ENCODE measurements around the gene SNX18. TPM values are rescaled to one million over a fixed set of nuclear protein-coding genes. Genes with fewer than 3 reads are reported as not detected.

Gene SNX18
- polyA plus RNA-seq, 1 donor (not counting 4 experiments of a cell fraction or from before 2014, with no cell fraction given): 7.4 TPM

DNA sequence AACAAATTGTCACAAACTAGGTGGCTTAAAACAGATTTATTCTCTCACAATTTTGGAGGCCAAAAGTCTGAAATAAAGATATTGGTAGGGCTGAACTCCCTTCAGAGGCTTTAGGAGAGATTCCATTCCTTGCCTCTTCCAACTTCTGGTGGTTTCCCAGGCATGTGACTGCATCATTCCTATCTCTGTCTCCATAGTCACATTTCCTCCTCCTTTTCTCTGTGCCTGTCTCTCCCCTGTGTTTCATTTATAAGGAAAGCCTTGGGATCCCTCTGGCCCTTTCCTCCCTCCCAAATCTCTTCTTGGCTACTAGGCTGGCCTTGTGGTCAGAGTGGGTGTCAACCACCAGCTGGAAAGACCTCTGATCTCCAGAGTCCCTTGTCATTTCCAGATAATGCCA, 78.2 kb downstream of the SNX18 start:
- Histone ChIP-seq H3K27me3 (ENCODE audit: control insufficient read depth, extremely low read depth, insufficient read depth, low read length) (no peaks in the 10 kb centered on the region), H3K4me2 (ENCODE audit: control insufficient read depth, extremely low read depth, insufficient read depth, low read depth, low read length) (no peak overlapping the region), H3K27ac (ENCODE audit: control insufficient read depth, insufficient read depth, low read length) (no peak overlapping the region), H3K9me1 (ENCODE audit: control insufficient read depth, extremely low read depth, insufficient read depth, low read length) (no peaks in the 10 kb centered on the region), H3K9ac (ENCODE audit: control insufficient read depth, extremely low read depth, insufficient read depth, low read length) (no peak overlapping the region), H2AFZ (ENCODE audit: control insufficient read depth, low read length) (no peak overlapping the region), H3K9me3 (ENCODE audit: control insufficient read depth, low read depth, low read length) (no peaks in the 10 kb centered on the region), H4K20me1 (ENCODE audit: control insufficient read depth, extremely low read depth, insufficient read depth, low read length) (no peaks in the 10 kb centered on the region), H3K4me3 (ENCODE audit: control insufficient read depth in 2 of 3, extremely low read depth in 1 of 3, insufficient read depth in 2 of 3, low read depth in 1 of 3, low read length in 3 of 3) (no peak overlapping the region), H3K79me2 (ENCODE audit: control insufficient read depth, insufficient read depth, low read length) (no peaks in the 10 kb centered on the region), H3K4me1 (ENCODE audit: control insufficient read depth, extremely low read depth, insufficient read depth, low read length) (no peaks in the 10 kb centered on the region), H3K36me3 (ENCODE audit: control insufficient read depth in 2 of 2, extremely low read depth in 1 of 2, insufficient read depth in 2 of 2, low read length in 2 of 2) (no peaks in the 10 kb centered on the region)
- dilution Hi-C loops (cut with MboI; ENCODE audit: extremely low pct_ligation_motif_present, low sequenced_read_pairs): no loop called here
- FAIRE-seq (no peak), DNase-seq (ENCODE audit: low read depth, low spot score) (no peak)
- TF ChIP-seq EZH2 (IDR thresholded peaks at IDR 0.05; ENCODE audit: low read length): no peak

Other genes starting within 250 kb of the SNX18 start
- 17.1 to 24.7 TPM (median 19.7 TPM) in 3 replicates for gene ARL15, start 207.2 kb upstream of the SNX18 start, polyA plus RNA-seq
- 0.08 to 10.0 TPM (median 1.8 TPM) in 3 replicates for gene HSPB3, start 62.1 kb upstream of the SNX18 start, polyA plus RNA-seq

Measured in keratinocyte (primary cell).